A549 (cell line): ENCODE results near the gene DLGAP1.

Source experiments
- CHD2 ChIP-seq: fragments of 150-350 bp; IDR thresholded peaks from 2 replicates; pipeline ENCODE4 v1.6.1; 2014; ENCODE audit warnings: low read length; ENCODE audit not compliant: partially characterized antibody
- CTCF ChIP-seq: fragments of >200 bp; sonication (Bioruptor Twin); formaldehyde crosslinking; IDR thresholded peaks from 3 replicates; pipeline ENCODE4 v1.5.1; 2016
- EP300 ChIP-seq, 2 experiments: fragments of >200 bp; sonication (Bioruptor Twin); formaldehyde crosslinking; IDR thresholded peaks; 2 replicates in 1 of 2; 3 replicates in 1 of 2; pipeline ENCODE4 v1.6.1; 2016 to 2017
- FOSL2 ChIP-seq, 2 experiments: fragments of 450-650 bp in 1 of 2; fragments of >200 bp in 1 of 2; sonication (Bioruptor Twin) in 1 of 2; formaldehyde crosslinking; IDR thresholded peaks; 2 replicates each; pipeline versions ENCODE4 v1.5.0 to v1.6.1; 2016 to 2020; ENCODE audit warnings: mild to moderate bottlenecking in 1 of 2, moderate library complexity in 1 of 2
- KDM5A ChIP-seq: fragments of 200-600 bp; sonication (generic); IDR thresholded peaks from 2 replicates; pipeline ENCODE4 v1.6.1; 2016; ENCODE audit warnings: antibody characterized with exemption, mild to moderate bottlenecking
- MAZ ChIP-seq: fragments of 150-350 bp; IDR thresholded peaks from 2 replicates; pipeline ENCODE4 v1.6.1; 2014; ENCODE audit warnings: antibody characterized with exemption, low read depth, low read length, borderline replicate concordance
- POLR2A ChIP-seq: IDR thresholded peaks from 2 replicates; pipeline ENCODE4 v1.6.1; 2012; ENCODE audit warnings: mild to moderate bottlenecking, low read length
- TFCP2L1 ChIP-seq: fragments of 250-450 bp; sonication (Bioruptor Pico); IDR thresholded peaks from 2 replicates; pipeline ENCODE4 v1.5.0; 2021; ENCODE audit warnings: mild to moderate bottlenecking
- TP53 ChIP-seq: fragments of 250-450 bp; sonication (Bioruptor Pico); IDR thresholded peaks from 2 replicates; pipeline ENCODE4 v1.5.0; 2021; ENCODE audit warnings: mild to moderate bottlenecking, moderate library complexity
- USF2 ChIP-seq: fragments of 450-650 bp; IDR thresholded peaks from 2 replicates; pipeline ENCODE4 v1.6.1; 2014; ENCODE audit warnings: antibody characterized with exemption
- ZNF302 ChIP-seq: fragments of 250-450 bp; sonication (Bioruptor Pico); IDR thresholded peaks from 2 replicates; pipeline ENCODE4 v1.9.0; 2021; ENCODE audit warnings: inconsistent platforms, mild to moderate bottlenecking, moderate library complexity

- TF ChIP-seq EP300 (IDR thresholded peaks at IDR 0.05) = no peak
- TF ChIP-seq FOSL2 (IDR thresholded peaks at IDR 0.05) = no peak
- TF ChIP-seq FOSL2 (CRISPR knock-in tag; IDR thresholded peaks at IDR 0.05) = no peak
- TF ChIP-seq CTCF = no peak
- no peak for TF ChIP-seq CHD2
- no peak for TF ChIP-seq USF2
- TF ChIP-seq KDM5A = no peak
- no peak for TF ChIP-seq TP53 (CRISPR knock-in tag)
- TF ChIP-seq ZNF302 (CRISPR knock-in tag) = no peak
- no peak for TF ChIP-seq POLR2A
- TF ChIP-seq TFCP2L1 = no peak
- no peak for TF ChIP-seq MAZ
Measured at GRCh38 chr18:4444306-4444705, 10.8 kb downstream of the DLGAP1 start.
